HepG2 (cell line): Measurements from ENCODE around the gene TTC31. TPM values are rescaled to one million over a fixed set of nuclear protein-coding genes. Genes with fewer than 3 reads are reported as not detected.
A peak's percentile ranks its signal among the peaks of the same experiment; 100 is the strongest.

ENCODE experiments used
- CENPT ChIP-seq: sonication (generic); formaldehyde crosslinking; IDR thresholded peaks from 2 replicates; pipeline ENCODE4 v1.8.0; 2022; ENCODE audit warnings: low read depth, mild to moderate bottlenecking, moderate library complexity, missing genetic modification reagents
- ETV5 ChIP-seq: IDR thresholded peaks from 2 replicates; pipeline ENCODE4 v1.6.1; 2018; ENCODE audit warnings: missing biosample characterization, missing genetic modification reagents, inconsistent platforms, borderline replicate concordance
- KIAA2018 ChIP-seq: sonication (generic); formaldehyde crosslinking; IDR thresholded peaks from 2 replicates; pipeline ENCODE4 v1.5.0; 2020; ENCODE audit warnings: mild to moderate bottlenecking, missing genetic modification reagents, borderline replicate concordance
- MEF2D ChIP-seq: sonication (generic); formaldehyde crosslinking; IDR thresholded peaks from 2 replicates; pipeline ENCODE4 v1.5.1; 2020; ENCODE audit warnings: mild to moderate bottlenecking, missing genetic modification reagents
- MLXIP ChIP-seq: sonication (generic); formaldehyde crosslinking; IDR thresholded peaks from 2 replicates; pipeline ENCODE4 v1.9.0; 2021; ENCODE audit warnings: missing genetic modification reagents, borderline replicate concordance
- PHF5A ChIP-seq: IDR thresholded peaks from one replicate; pipeline ENCODE4 v1.6.1; 2018; ENCODE audit warnings: low read depth, missing genetic modification reagents; ENCODE audit not compliant: unreplicated experiment
- SALL1 ChIP-seq: sonication (generic); formaldehyde crosslinking; IDR thresholded peaks from 2 replicates; pipeline ENCODE4 v1.8.0; 2022; ENCODE audit warnings: mild to moderate bottlenecking, missing genetic modification reagents
- STAT5B ChIP-seq: sonication (generic); formaldehyde crosslinking; IDR thresholded peaks from 2 replicates; pipeline ENCODE4 v1.4.0; 2020; ENCODE audit warnings: missing genetic modification reagents
- TEAD2 ChIP-seq: sonication (generic); formaldehyde crosslinking; IDR thresholded peaks from 2 replicates; pipeline ENCODE4 v1.9.0; 2021; ENCODE audit warnings: missing genetic modification reagents
- YY1 ChIP-seq: IDR thresholded peaks from 2 replicates; pipeline ENCODE4 v1.6.1; 2011; ENCODE audit warnings: low read length, low read depth, moderate library complexity, mild to moderate bottlenecking; ENCODE audit not compliant: insufficient read depth, insufficient replicate concordance
- ZNF30 ChIP-seq: sonication (generic); formaldehyde crosslinking; IDR thresholded peaks from 2 replicates; pipeline ENCODE4 v1.5.0; 2020; ENCODE audit warnings: mild to moderate bottlenecking, missing genetic modification reagents
- ZNF354B ChIP-seq: sonication (generic); formaldehyde crosslinking; IDR thresholded peaks from 2 replicates; pipeline ENCODE4 v1.8.0; 2022; ENCODE audit warnings: mild to moderate bottlenecking, missing genetic modification reagents
- ZNF580 ChIP-seq: IDR thresholded peaks from 2 replicates; pipeline ENCODE4 v1.6.1; 2016; ENCODE audit warnings: low read depth, borderline replicate concordance
- ZNF781 ChIP-seq: sonication (generic); formaldehyde crosslinking; IDR thresholded peaks from 2 replicates; pipeline ENCODE4 v1.5.1; 2020; ENCODE audit warnings: borderline replicate concordance, mild to moderate bottlenecking, missing genetic modification reagents; ENCODE audit errors: not compliant biosample characterization
- ZNF878 ChIP-seq: sonication (generic); formaldehyde crosslinking; IDR thresholded peaks from 2 replicates; pipeline ENCODE4 v1.8.1; 2023; ENCODE audit warnings: mild to moderate bottlenecking, missing genetic modification reagents, moderate library complexity
- polyA plus RNA-seq, 8 experiments: library from polyadenylated mRNA; depleted of rRNA in 3 of 8; stranded (reverse) in 7 of 8; unstranded in 1 of 8; fragments of >200 nt; fragmentation: Illumina TruSeq in 4 of 8; extraction: Trizol in 4 of 8; gene quantifications; 2 replicates each; pipeline versions ENCODE4 v1.2.1 to v1.2.3, GENCODE V29; 2011 to 2016; ENCODE audit warnings: low read depth in 4 of 8, missing spikeins in 1 of 8, mixed read lengths in 1 of 8; ENCODE audit not compliant: insufficient read depth in 1 of 8
- total RNA-seq, 5 experiments: library from RNA; depleted of rRNA; stranded (reverse); fragments of >200 nt; fragmentation: Illumina TruSeq; extraction: Trizol; gene quantifications; 2 replicates each; pipeline ENCODE4 v1.2.3, GENCODE V29; 2016; ENCODE audit warnings: low read depth in 1 of 5
- TF ChIP-seq, protein P1 (sequence below): sonication (generic); formaldehyde crosslinking; IDR thresholded peaks from 2 replicates; pipeline ENCODE4 v1.4.0; 2020; ENCODE audit warnings: missing genetic modification reagents, borderline replicate concordance

The TTC31 gene
- total and polyA plus RNA-seq, 2 of the 13 experiments (the other 11 are each of a cell fraction or from before 2014, with no cell fraction given) = 28.3 to 39.5 TPM

GRCh38 chr2:74457549-74458131 lies 25.2 kb upstream of the TTC31 start (continued):
- TF ChIP-seq YY1 (peak; percentile 61), TEAD2 (CRISPR knock-in tag) (no peak), ZNF580 (peak; percentile 66; the same call in 1 of the 2 replicates), ZNF354B (CRISPR knock-in tag) (peak; percentile 89), MLXIP (CRISPR knock-in tag) (no peak), ETV5 (CRISPR knock-in tag) (peak; percentile 33; the same call in 1 of the 2 replicates), MEF2D (0 out of 2 replicates have a peak, but pooled peaks have one; percentile 30), CENPT (CRISPR knock-in tag) (no peak), SALL1 (CRISPR knock-in tag) (peak; percentile 71), ZNF30 (no peak), KIAA2018 (CRISPR knock-in tag) (no peak), ZNF878 (CRISPR knock-in tag) (no peak), PHF5A (CRISPR knock-in tag) (peak; percentile 54), STAT5B (CRISPR knock-in tag) (no peak), ZNF781 (CRISPR knock-in tag) (peak; percentile 62)
- TF ChIP-seq, protein P1, sequence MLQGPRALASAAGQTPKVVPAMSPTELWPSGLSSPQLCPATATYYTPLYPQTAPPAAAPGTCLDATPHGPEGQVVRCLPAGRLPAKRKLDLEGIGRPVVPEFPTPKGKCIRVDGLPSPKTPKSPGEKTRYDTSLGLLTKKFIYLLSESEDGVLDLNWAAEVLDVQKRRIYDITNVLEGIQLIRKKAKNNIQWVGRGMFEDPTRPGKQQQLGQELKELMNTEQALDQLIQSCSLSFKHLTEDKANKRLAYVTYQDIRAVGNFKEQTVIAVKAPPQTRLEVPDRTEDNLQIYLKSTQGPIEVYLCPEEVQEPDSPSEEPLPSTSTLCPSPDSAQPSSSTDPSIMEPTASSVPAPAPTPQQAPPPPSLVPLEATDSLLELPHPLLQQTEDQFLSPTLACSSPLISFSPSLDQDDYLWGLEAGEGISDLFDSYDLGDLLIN (CRISPR knock-in tag) = no peak; the same call in 1 of the 2 replicates
